Liver (tissue), 9 donors: ENCODE data around the gene KICS2. TPM values are rescaled to one million over a fixed set of nuclear protein-coding genes. Genes with fewer than 3 reads are reported as not detected.

Experiments
- DNase-seq: peaks from one replicate; pipeline ENCODE4 v3.0.0-alpha.2; 2017; ENCODE audit warnings: low spot score
- H3K27ac ChIP-seq, 2 donors: one replicate each; pipeline ENCODE4 v1.7.0; 2013; ENCODE audit warnings: inconsistent platforms in 2 of 2, low read length in 2 of 2, control low read depth in 1 of 2, low read depth in 1 of 2, mild to moderate bottlenecking in 1 of 2
- H3K27me3 ChIP-seq, 4 donors: one replicate each; pipeline versions ENCODE4 v1.6.1 to v1.7.0; 2013; ENCODE audit warnings: low read length in 3 of 4, inconsistent platforms in 1 of 4, mild to moderate bottlenecking in 1 of 4, moderate library complexity in 1 of 4; ENCODE audit not compliant: control insufficient read depth in 4 of 4, insufficient read depth in 4 of 4
- H3K36me3 ChIP-seq, 4 donors: one replicate each; pipeline versions ENCODE4 v1.6.1 to v1.7.0; 2013; ENCODE audit warnings: low read length in 3 of 4, mild to moderate bottlenecking in 3 of 4, low read depth in 1 of 4, moderate library complexity in 1 of 4; ENCODE audit not compliant: control insufficient read depth in 4 of 4, insufficient read depth in 3 of 4
- H3K4me1 ChIP-seq, 4 donors: one replicate each; pipeline versions ENCODE4 v1.6.1 to v1.7.0; 2013; ENCODE audit warnings: low read length in 3 of 4, mild to moderate bottlenecking in 3 of 4, moderate library complexity in 1 of 4; ENCODE audit not compliant: control insufficient read depth in 4 of 4, insufficient read depth in 4 of 4
- H3K4me3 ChIP-seq, 3 donors: one replicate each; pipeline versions ENCODE4 v1.6.1 to v1.7.0; 2013; ENCODE audit warnings: low read length in 3 of 3, control low read depth in 1 of 3, low read depth in 1 of 3, mild to moderate bottlenecking in 1 of 3
- H3K9ac ChIP-seq, 2 donors: one replicate each; pipeline ENCODE4 v1.7.0; 2013; ENCODE audit warnings: low read length in 2 of 2, mild to moderate bottlenecking in 2 of 2, moderate library complexity in 2 of 2, control low read depth in 1 of 2, low read depth in 1 of 2
- H3K9me3 ChIP-seq, 4 donors: one replicate each; pipeline versions ENCODE4 v1.6.1 to v1.7.0; 2013; ENCODE audit warnings: low read length in 3 of 4; ENCODE audit not compliant: control insufficient read depth in 4 of 4
- CTCF ChIP-seq: fragments of 150-350 bp; IDR thresholded peaks from 2 replicates; pipeline ENCODE4 v1.5.1; 2017; ENCODE audit warnings: improper control_type of control experiment, low read depth, low read length; ENCODE audit not compliant: missing input control
- EGR1 ChIP-seq, 2 donors: IDR thresholded peaks; 2 replicates each; pipeline ENCODE4 v1.6.1; 2016 to 2018; ENCODE audit warnings: antibody characterized with exemption in 2 of 2, low read depth in 2 of 2
- FOXA1 ChIP-seq: IDR thresholded peaks from 2 replicates; pipeline ENCODE4 v1.6.1; 2016; ENCODE audit warnings: antibody characterized with exemption
- FOXA2 ChIP-seq: IDR thresholded peaks from 2 replicates; pipeline ENCODE4 v1.6.1; 2016; ENCODE audit warnings: antibody characterized with exemption
- GABPA ChIP-seq, 2 donors: IDR thresholded peaks in 1 of 2; conservative IDR thresholded peaks in 1 of 2; 2 replicates each; pipeline ENCODE4 v1.6.1; 2016; ENCODE audit warnings: antibody characterized with exemption in 2 of 2, mild to moderate bottlenecking in 1 of 2, moderate library complexity in 1 of 2
- HNF4A ChIP-seq, 2 donors: conservative IDR thresholded peaks; 2 replicates each; pipeline ENCODE4 v1.6.1; 2016; ENCODE audit warnings: antibody characterized with exemption in 2 of 2, mild to moderate bottlenecking in 2 of 2
- JUND ChIP-seq, 2 donors: IDR thresholded peaks; 2 replicates each; pipeline ENCODE4 v1.6.1; 2016; ENCODE audit warnings: antibody characterized with exemption in 2 of 2
- NR2F2 ChIP-seq: IDR thresholded peaks from 2 replicates; pipeline ENCODE4 v1.6.1; 2016; ENCODE audit warnings: antibody characterized with exemption
- TAF1 ChIP-seq: conservative IDR thresholded peaks from 2 replicates; pipeline ENCODE4 v1.6.1; 2016; ENCODE audit warnings: antibody characterized with exemption, mild to moderate bottlenecking
- YY1 ChIP-seq: IDR thresholded peaks from 2 replicates; pipeline ENCODE4 v1.6.1; 2016; ENCODE audit warnings: antibody characterized with exemption, mild to moderate bottlenecking
- polyA plus RNA-seq, 2 donors: library from polyadenylated mRNA; stranded (reverse) in 1 of 2; unstranded in 1 of 2; fragments of 200-250 nt in 1 of 2; fragments of >200 nt in 1 of 2; fragmentation: Nextera tagmentation in 1 of 2; extraction: Ambion mirVana in 1 of 2; gene quantifications; one replicate each; pipeline versions ENCODE4 v1.2.1 to v1.2.3, GENCODE V29; 2013 to 2015
- total RNA-seq, 2 donors: library from RNA; depleted of rRNA; stranded (reverse); fragments of >200 nt; gene quantifications; one replicate each; pipeline ENCODE4 v1.2.3, GENCODE V29; 2014
- TF ChIP-seq, protein P1 (sequence below): IDR thresholded peaks from 2 replicates; pipeline ENCODE4 v1.6.1; 2016; ENCODE audit warnings: antibody characterized with exemption, mild to moderate bottlenecking
- TF ChIP-seq, protein P2 (sequence below): IDR thresholded peaks from 2 replicates; pipeline ENCODE4 v1.6.1; 2016; ENCODE audit warnings: antibody characterized with exemption
- donor health status: healthy.
- donor health status: healthy.
- donor health status: healthy.
- donor health status: healthy.
- donor health status: healthy.

The KICS2 gene
- total and polyA plus RNA-seq, 4 donors, result 3.4 to 10.7 (median 5.3) TPM

- Histone ChIP-seq H3K27ac (no peak overlapping the region), H3K4me1 (no peaks in the 10 kb centered on the region), H3K9ac (no peak overlapping the region), H3K36me3 (no peaks in the 10 kb centered on the region), H3K9me3 (no peaks in the 10 kb centered on the region), H3K27me3 (no peaks in the 10 kb centered on the region), H3K4me3 (no peak overlapping the region)
- TF ChIP-seq TAF1 (no peak), YY1 (no peak), HNF4A (conservative IDR thresholded peaks at IDR 0.05) (no peak), GABPA (IDR thresholded peaks at IDR 0.05 in 1 of 2, conservative IDR thresholded peaks at IDR 0.05 in 1 of 2) (no peak), CTCF (no peak), NR2F2 (no peak), FOXA2 (no peak)
- TF ChIP-seq, protein P1, sequence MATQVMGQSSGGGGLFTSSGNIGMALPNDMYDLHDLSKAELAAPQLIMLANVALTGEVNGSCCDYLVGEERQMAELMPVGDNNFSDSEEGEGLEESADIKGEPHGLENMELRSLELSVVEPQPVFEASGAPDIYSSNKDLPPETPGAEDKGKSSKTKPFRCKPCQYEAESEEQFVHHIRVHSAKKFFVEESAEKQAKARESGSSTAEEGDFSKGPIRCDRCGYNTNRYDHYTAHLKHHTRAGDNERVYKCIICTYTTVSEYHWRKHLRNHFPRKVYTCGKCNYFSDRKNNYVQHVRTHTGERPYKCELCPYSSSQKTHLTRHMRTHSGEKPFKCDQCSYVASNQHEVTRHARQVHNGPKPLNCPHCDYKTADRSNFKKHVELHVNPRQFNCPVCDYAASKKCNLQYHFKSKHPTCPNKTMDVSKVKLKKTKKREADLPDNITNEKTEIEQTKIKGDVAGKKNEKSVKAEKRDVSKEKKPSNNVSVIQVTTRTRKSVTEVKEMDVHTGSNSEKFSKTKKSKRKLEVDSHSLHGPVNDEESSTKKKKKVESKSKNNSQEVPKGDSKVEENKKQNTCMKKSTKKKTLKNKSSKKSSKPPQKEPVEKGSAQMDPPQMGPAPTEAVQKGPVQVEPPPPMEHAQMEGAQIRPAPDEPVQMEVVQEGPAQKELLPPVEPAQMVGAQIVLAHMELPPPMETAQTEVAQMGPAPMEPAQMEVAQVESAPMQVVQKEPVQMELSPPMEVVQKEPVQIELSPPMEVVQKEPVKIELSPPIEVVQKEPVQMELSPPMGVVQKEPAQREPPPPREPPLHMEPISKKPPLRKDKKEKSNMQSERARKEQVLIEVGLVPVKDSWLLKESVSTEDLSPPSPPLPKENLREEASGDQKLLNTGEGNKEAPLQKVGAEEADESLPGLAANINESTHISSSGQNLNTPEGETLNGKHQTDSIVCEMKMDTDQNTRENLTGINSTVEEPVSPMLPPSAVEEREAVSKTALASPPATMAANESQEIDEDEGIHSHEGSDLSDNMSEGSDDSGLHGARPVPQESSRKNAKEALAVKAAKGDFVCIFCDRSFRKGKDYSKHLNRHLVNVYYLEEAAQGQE, result no peak
- DNase-seq, result no peak
Measured at GRCh38 chr12:64237382-64237781, 15.3 kb upstream of the KICS2 start.

GRCh38 chr12:64236549-64236948 lies 14.5 kb upstream of the KICS2 start:
- H3K4me1 ChIP-seq, result no peaks in the 10 kb centered on the region
- H3K27ac ChIP-seq, result no peak overlapping the region
- H3K27me3 ChIP-seq, result no peaks in the 10 kb centered on the region
- H3K9ac ChIP-seq, result no peak overlapping the region
- H3K9me3 ChIP-seq, result no peaks in the 10 kb centered on the region
- H3K4me3 ChIP-seq, result no peak overlapping the region
- no peaks in the 10 kb centered on the region for H3K36me3 ChIP-seq
- TF ChIP-seq FOXA1 (no peak), JUND (IDR thresholded peaks at IDR 0.05) (no peak), YY1 (no peak), EGR1 (IDR thresholded peaks at IDR 0.05; ENCODE audit: low read depth in 2 of 2) (no peak), NR2F2 (no peak)
- TF ChIP-seq, protein P1, result no peak
- TF ChIP-seq, protein P2, sequence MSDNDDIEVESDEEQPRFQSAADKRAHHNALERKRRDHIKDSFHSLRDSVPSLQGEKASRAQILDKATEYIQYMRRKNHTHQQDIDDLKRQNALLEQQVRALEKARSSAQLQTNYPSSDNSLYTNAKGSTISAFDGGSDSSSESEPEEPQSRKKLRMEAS, result no peak
- no peak for DNase-seq
